H9 (cell line): ENCODE data around the gene PLEKHG1. TPM values are rescaled to one million over a fixed set of nuclear protein-coding genes. Genes with fewer than 3 reads are reported as not detected.

Experiments
- DNase-seq: peaks from one replicate; pipeline ENCODE4 v3.0.0-alpha.2; 2017
- H2AFZ ChIP-seq: one replicate; pipeline ENCODE4 v1.6.1; 2013; ENCODE audit warnings: mild to moderate bottlenecking, low read length, control low read depth, moderate library complexity
- H2AK5ac ChIP-seq: 2 replicates; pipeline ENCODE4 v1.6.1; 2013; ENCODE audit warnings: low read length, control low read depth, mixed read lengths; ENCODE audit not compliant: insufficient read length
- H2BK120ac ChIP-seq: one replicate; pipeline ENCODE4 v1.6.1; 2013; ENCODE audit warnings: low read depth, mild to moderate bottlenecking, low read length, control low read depth, inconsistent platforms; ENCODE audit not compliant: poor library complexity, severe bottlenecking
- H2BK12ac ChIP-seq: 2 replicates; pipeline ENCODE4 v1.6.1; 2013; ENCODE audit warnings: low read length, control low read depth, mixed read lengths, low read depth; ENCODE audit not compliant: insufficient read length
- H2BK15ac ChIP-seq: 2 replicates; pipeline ENCODE4 v1.6.1; 2013; ENCODE audit warnings: low read depth, low read length, control low read depth
- H2BK20ac ChIP-seq: one replicate; pipeline ENCODE4 v1.6.1; 2013; ENCODE audit warnings: low read depth, mild to moderate bottlenecking, low read length, control low read depth, inconsistent platforms; ENCODE audit not compliant: poor library complexity, severe bottlenecking
- H2BK5ac ChIP-seq: 2 replicates; pipeline ENCODE4 v1.6.1; 2013; ENCODE audit warnings: low read length, control low read depth, mixed read lengths; ENCODE audit not compliant: insufficient read length
- H3K14ac ChIP-seq: 2 replicates; pipeline ENCODE4 v1.6.1; 2013; ENCODE audit warnings: low read length, control low read depth; ENCODE audit not compliant: insufficient read depth
- H3K18ac ChIP-seq: 2 replicates; pipeline ENCODE4 v1.6.1; 2013; ENCODE audit warnings: low read depth, mild to moderate bottlenecking, mixed read lengths, low read length, control low read depth; ENCODE audit not compliant: insufficient read length
- H3K23ac ChIP-seq: 2 replicates; pipeline ENCODE4 v1.6.1; 2013; ENCODE audit warnings: low read length, control low read depth, mixed read lengths, low read depth; ENCODE audit not compliant: insufficient read length
- H3K23me2 ChIP-seq: 2 replicates; pipeline ENCODE4 v1.6.1; 2013; ENCODE audit warnings: low read depth, mild to moderate bottlenecking, mixed read lengths, low read length, control low read depth; ENCODE audit not compliant: insufficient read length, poor library complexity, severe bottlenecking
- H3K27ac ChIP-seq: 2 replicates; pipeline ENCODE4 v1.5.1; 2013; ENCODE audit warnings: low read length, control low read depth, mixed read lengths, low read depth; ENCODE audit not compliant: insufficient read length
- H3K27me3 ChIP-seq: 2 replicates; pipeline ENCODE4 v1.6.1; 2013; ENCODE audit warnings: low read length, control low read depth, inconsistent platforms; ENCODE audit not compliant: insufficient read depth
- H3K4ac ChIP-seq: 2 replicates; pipeline ENCODE4 v1.6.1; 2013; ENCODE audit warnings: low read depth, mild to moderate bottlenecking, control low read depth, inconsistent platforms, low read length, moderate library complexity
- H3K4me1 ChIP-seq: 2 replicates; pipeline ENCODE4 v1.6.1; 2013; ENCODE audit warnings: low read length, control low read depth, inconsistent platforms; ENCODE audit not compliant: insufficient read depth
- H3K4me2 ChIP-seq: 2 replicates; pipeline ENCODE4 v1.6.1; 2013; ENCODE audit warnings: low read length, control low read depth, mixed read lengths; ENCODE audit not compliant: insufficient read length, insufficient read depth
- H3K56ac ChIP-seq: 2 replicates; pipeline ENCODE4 v1.6.1; 2013; ENCODE audit warnings: low read depth, mild to moderate bottlenecking, mixed read lengths, low read length, control low read depth; ENCODE audit not compliant: insufficient read length
- H3K79me1 ChIP-seq: 2 replicates; pipeline ENCODE4 v1.6.1; 2013; ENCODE audit warnings: low read depth, mild to moderate bottlenecking, moderate library complexity, low read length, control low read depth, inconsistent platforms; ENCODE audit not compliant: insufficient read depth, poor library complexity, severe bottlenecking
- H3K79me2 ChIP-seq: 2 replicates; pipeline ENCODE4 v1.6.1; 2013; ENCODE audit warnings: low read length, control low read depth, inconsistent platforms; ENCODE audit not compliant: insufficient read depth
- H3K9ac ChIP-seq: 2 replicates; pipeline ENCODE4 v1.6.1; 2013; ENCODE audit warnings: low read length, control low read depth, mixed read lengths; ENCODE audit not compliant: insufficient read length; ENCODE audit errors: extremely low read depth
- H3K9me3 ChIP-seq: one replicate; pipeline ENCODE4 v1.6.1; 2013; ENCODE audit warnings: low read depth, low read length, inconsistent platforms; ENCODE audit not compliant: control insufficient read depth
- H3T11ph ChIP-seq: one replicate; pipeline ENCODE4 v1.6.1; 2013; ENCODE audit warnings: mild to moderate bottlenecking, low read length, control low read depth, inconsistent platforms
- H4K20me1 ChIP-seq: one replicate; pipeline ENCODE4 v1.6.1; 2013; ENCODE audit not compliant: control insufficient read depth, insufficient read length, insufficient read depth
- H4K5ac ChIP-seq: 2 replicates; pipeline ENCODE4 v1.6.1; 2013; ENCODE audit warnings: low read depth, mild to moderate bottlenecking, mixed read lengths, low read length, control low read depth; ENCODE audit not compliant: insufficient read length
- H4K8ac ChIP-seq: replicated peaks from 2 replicates; pipeline ENCODE4 v1.6.1; 2013; ENCODE audit warnings: low read length, control low read depth, mixed read lengths, low read depth; ENCODE audit not compliant: insufficient read length
- H4K91ac ChIP-seq: 2 replicates; pipeline ENCODE4 v1.6.1; 2013; ENCODE audit warnings: low read depth, mild to moderate bottlenecking, moderate library complexity, mixed read lengths, low read length, control low read depth; ENCODE audit not compliant: insufficient read length
- H3K27ac Mint-ChIP-seq, 3 experiments: 2 replicates in 2 of 3; 3 replicates in 1 of 3; pipeline ENCODE4 v1.8.0; 2020 to 2021; ENCODE audit warnings: mixed read lengths in 3 of 3, mild to moderate bottlenecking in 1 of 3, moderate library complexity in 1 of 3
- H3K27me3 Mint-ChIP-seq: 2 replicates; pipeline ENCODE4 v1.8.0; 2021; ENCODE audit warnings: low read depth, mild to moderate bottlenecking, moderate library complexity, mixed read lengths
- H3K36me3 Mint-ChIP-seq, 3 experiments: 2 replicates in 2 of 3; 3 replicates in 1 of 3; pipeline ENCODE4 v1.8.0; 2020 to 2021; ENCODE audit warnings: low read depth in 3 of 3, mixed read lengths in 3 of 3; ENCODE audit not compliant: insufficient read depth in 1 of 3
- H3K4me1 Mint-ChIP-seq, 2 experiments: 2 replicates each; pipeline ENCODE4 v1.8.0; 2020; ENCODE audit warnings: mixed read lengths in 2 of 2
- H3K4me3 Mint-ChIP-seq, 2 experiments: 2 replicates in 1 of 2; 3 replicates in 1 of 2; pipeline ENCODE4 v1.8.0; 2020 to 2021; ENCODE audit warnings: mild to moderate bottlenecking in 2 of 2, mixed read lengths in 2 of 2, moderate library complexity in 1 of 2
- H3K9me3 Mint-ChIP-seq, 2 experiments: 2 replicates in 1 of 2; 3 replicates in 1 of 2; pipeline ENCODE4 v1.8.0; 2020; ENCODE audit warnings: mild to moderate bottlenecking in 2 of 2, mixed read lengths in 2 of 2, moderate library complexity in 1 of 2
- CTCF ChIP-seq: fragments of 200-600 bp; sonication (generic); conservative IDR thresholded peaks from 3 replicates; pipeline ENCODE4 v1.8.0; 2021; ENCODE audit warnings: antibody characterized with exemption, mild to moderate bottlenecking
- WGBS: extraction: QIAGEN DNeasy Blood & Tissue Kit; methylation state at CpG from one replicate; pipeline ENCODE4 v1.1.7; 2013; ENCODE audit warnings: missing lambda C conversion rate, low lambda C conversion rate, mixed read lengths; ENCODE audit not compliant: insufficient read length; ENCODE audit errors: extremely low coverage; 5-methylcytosine and 5-hydroxymethylcytosine counted together
- total RNA-seq: library from RNA; stranded (reverse); gene quantifications from 2 replicates; pipeline ENCODE4 v1.2.1, GENCODE V29; 2021

Gene PLEKHG1
- total RNA-seq, 1 experiment from 2014 or later, result 1.0 TPM

- Histone ChIP-seq H3K18ac (no peak overlapping the region), H2BK120ac (no peak overlapping the region), H2BK20ac (no peak overlapping the region), H2AK5ac (no peak overlapping the region), H3K23me2 (no peaks in the 10 kb centered on the region), H2AFZ (no peak overlapping the region), H2BK5ac (no peak overlapping the region), H3K4me1 (no peaks in the 10 kb centered on the region), H4K5ac (no peak overlapping the region), H3K56ac (no peak overlapping the region), H3K27ac (no peak overlapping the region), H4K20me1 (no peaks in the 10 kb centered on the region), H4K91ac (no peak overlapping the region), H3K9me3 (no peaks in the 10 kb centered on the region), H3K79me1 (no peaks in the 10 kb centered on the region), H3K4me2 (no peak overlapping the region), H4K8ac (no peak overlapping the region), H3K79me2 (no peaks in the 10 kb centered on the region), H3K4ac (no peak overlapping the region), H3K23ac (no peak overlapping the region), H3K14ac (no peak overlapping the region), H3T11ph (no peak overlapping the region), H2BK12ac (no peak overlapping the region), H2BK15ac (no peak overlapping the region), H3K9ac (no peak overlapping the region), H3K27me3 (no peaks in the 10 kb centered on the region)
- peaks cover 23% of the 10 kb centered on the region for H3K27me3 Mint-ChIP-seq
- H3K4me1 Mint-ChIP-seq, result peaks cover 6 to 8% of the 10 kb centered on the region in 2 experiments; a peak in 3 of 4 replicates
- H3K4me3 Mint-ChIP-seq, result no peak overlapping the region
- H3K36me3 Mint-ChIP-seq, result no peaks in the 10 kb centered on the region
- no peaks in the 10 kb centered on the region; a peak in 1 of 5 replicates for H3K9me3 Mint-ChIP-seq
- no peak for TF ChIP-seq CTCF
- H3K27ac Mint-ChIP-seq, result no peak overlapping the region
- 100% methylated on average over 1 of the region's 3 CpGs for WGBS
- DNase-seq, result no peak
Measured at GRCh38 chr6:150590446-150590845, 9.2 kb upstream of the PLEKHG1 start.
